HG03039 (cell line): Measurements from ENCODE around the gene UBE2J1.

Experiments used
- ATAC-seq: cut with Tn5 transposase; IDR thresholded peaks from one replicate; pipeline ENCODE4 v1.9.1; 2021; ENCODE audit warnings: mild to moderate bottlenecking, moderate library complexity; ENCODE audit not compliant: unreplicated experiment

Gene UBE2J1

GRCh38 chr6:89291256-89291819, 61.2 kb downstream of the UBE2J1 start:
- no peak for ATAC-seq

DNA sequence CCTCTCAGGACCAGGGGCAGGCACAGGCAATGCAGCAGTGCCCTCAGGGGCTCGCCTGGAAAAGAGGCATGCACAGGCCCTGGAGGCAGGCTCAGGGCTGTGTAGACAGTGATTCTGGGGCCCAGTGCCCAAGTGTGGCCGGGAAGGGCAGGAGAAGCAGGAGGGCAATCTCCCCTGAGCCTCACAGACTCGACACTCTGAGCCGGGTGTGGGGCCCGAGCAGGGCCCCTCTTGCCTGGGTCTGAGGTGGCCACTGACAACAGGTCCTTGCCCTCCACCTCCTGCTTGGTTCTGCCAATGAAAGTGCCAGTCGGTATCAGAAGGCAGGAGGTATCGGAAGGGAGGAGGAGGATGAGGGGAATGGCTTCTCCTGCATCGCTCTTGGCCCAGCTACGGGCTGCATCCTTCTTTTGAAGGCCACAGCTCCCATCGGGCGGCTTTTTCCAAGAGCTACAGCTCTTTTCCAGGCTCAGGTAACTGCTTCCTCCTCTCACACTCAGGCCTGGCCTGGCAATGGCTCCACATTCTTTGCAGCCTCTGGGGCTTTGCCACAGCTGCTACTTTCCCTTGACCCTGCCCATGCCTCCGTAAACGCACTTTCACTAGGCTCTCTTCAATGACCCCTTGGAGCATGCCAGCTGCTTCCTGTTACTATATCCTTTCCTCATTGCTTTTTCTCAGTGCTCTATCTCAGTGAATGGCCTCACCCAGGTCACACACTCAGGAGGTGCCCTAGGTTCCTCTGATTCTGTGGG, 61.9 kb downstream of the UBE2J1 start:
- ATAC-seq, result no peak

DNA sequence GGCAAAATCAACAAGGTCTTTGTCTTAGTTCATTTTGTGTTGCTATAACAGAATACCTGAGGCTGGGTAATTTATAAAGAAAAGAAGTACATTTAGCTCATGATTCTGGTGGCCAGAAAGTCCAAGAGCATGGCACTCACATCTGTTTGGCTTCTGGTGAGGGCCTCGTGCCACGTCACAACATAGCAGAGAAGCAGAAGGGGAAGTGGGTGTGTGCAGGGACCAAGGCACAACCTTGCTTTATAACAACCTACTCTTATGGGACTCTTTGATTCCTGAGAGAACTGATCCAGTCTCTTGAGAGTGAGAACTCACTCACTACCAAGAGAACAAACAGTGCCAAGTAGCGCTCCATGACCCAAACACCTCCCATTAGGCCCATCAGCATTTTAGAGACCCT, 62.8 kb downstream of the UBE2J1 start:
- ATAC-seq, result no peak

DNA sequence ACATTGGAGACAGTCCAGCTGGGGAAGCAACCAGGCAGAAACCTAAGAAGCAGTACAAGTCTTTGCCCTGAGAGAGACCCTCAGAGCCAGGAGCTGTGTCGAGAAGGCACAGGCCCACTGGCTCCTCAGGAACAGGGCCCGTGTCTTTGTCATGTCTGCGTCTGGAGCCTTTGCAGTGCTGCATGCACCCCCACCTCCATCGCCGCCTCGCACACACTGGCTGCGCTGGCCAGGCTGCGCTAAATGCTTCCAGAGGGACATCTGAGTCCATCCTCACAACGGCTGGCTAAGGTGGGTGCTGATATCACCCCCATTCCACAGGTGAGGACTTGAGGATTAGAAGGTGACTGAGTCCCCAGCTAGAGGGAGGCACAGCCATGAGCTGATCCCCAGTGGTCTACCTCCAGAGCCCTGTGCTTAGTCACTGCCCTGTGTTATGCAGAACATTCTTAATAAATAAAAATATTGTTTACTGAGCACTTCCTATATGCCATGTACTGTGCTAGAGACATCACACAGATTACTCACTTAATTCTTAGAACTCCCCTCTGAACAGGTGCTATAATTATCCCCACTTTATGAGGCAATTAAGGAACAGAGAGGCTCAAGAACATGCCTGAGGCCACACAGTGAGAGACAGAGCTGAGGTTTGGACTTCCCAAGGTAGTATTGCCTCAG, 65.0 kb downstream of the UBE2J1 start:
- ATAC-seq, result no peak

GRCh38 chr6:89286516-89286915, 66.0 kb downstream of the UBE2J1 start:
- no peak for ATAC-seq

DNA sequence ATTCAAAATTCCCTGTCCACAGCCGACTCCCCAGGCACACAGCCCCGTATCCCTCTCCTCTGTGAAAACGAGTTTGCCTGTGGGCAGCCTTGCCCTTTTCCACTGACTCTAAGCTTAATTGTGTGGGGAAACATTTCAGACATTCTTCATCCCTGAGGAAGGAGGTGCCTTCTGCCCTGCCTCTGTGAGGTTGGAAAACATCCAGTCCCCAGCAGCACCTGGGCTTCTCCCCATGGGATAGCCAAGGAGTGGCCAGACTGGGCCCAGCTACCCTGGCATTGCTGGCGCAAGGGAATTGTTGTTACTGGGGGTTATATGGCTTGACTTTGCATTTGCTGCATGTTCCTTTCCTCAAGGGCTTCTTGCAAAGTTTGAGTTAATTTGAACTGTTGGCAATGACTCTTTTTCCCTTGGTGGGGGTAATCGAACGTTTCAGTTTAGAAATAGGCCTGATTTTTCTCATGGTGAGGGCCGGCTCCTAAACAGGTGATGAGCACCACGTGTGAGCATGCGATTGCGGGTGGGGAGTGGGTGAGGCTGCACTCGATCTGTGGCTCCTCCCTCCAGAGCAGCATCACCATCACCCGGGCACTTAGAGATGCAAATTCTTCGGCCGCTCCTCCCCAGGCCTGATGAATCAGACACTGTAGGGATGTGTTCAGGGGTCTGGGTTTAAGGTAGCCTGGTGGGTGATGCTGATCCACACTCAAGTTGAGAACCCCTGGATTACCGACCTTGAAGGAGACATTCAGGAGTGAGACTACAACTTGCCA, 67.4 kb downstream of the UBE2J1 start:
- no peak for ATAC-seq

GRCh38 chr6:89284081-89284480, 68.4 kb downstream of the UBE2J1 start:
- ATAC-seq, result no peak

DNA sequence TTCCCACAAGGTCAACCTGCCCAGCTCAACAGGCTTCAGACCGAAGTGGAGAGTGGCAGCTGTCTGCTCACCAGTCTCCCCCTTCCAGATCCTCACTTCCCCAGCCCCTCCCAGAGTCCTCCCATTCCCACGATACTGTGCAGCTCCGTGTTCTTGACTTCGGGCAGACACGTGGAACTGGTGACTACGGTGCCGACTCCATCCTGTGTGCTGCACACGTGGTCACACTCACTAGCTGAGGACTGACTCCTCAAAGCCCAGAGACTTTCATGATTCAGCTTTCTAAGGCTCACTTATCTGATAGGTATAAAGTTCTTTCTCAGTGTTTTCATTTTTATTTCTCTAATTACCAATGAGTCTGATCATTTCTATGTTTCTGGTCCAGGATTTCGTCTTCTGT, 69.8 kb downstream of the UBE2J1 start:
- ATAC-seq, result no peak

DNA sequence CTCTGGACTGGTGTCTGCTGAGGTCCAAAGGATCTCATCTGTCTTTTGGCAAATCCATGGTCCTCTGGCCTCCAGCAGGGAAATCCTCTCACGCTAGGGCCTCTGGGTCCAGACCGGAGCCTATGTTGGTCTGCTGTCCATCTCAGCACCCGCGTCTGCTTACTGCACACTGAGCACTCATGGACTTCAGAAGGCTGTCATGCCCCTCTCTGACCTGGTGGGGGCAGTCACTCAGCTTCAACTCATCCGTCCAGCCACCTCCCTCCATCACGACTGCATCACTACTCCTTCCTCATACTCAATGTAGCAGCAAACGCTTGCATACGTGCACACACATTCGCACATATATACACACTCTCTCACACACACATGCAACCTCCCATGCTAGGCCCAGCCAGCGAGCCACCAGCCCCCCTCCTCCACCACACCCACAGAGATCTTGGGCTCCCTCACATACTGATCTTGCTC, 70.7 kb downstream of the UBE2J1 start:
- peak; percentile 88 for ATAC-seq

GRCh38 chr6:89278956-89279355, 73.6 kb downstream of the UBE2J1 start:
- ATAC-seq, result no peak
